ENCODE results near the gene POLN. TPM values are rescaled to one million over a fixed set of nuclear protein-coding genes. Genes with fewer than 3 reads are reported as not detected.

Gene POLN
- total RNA-seq, 1 experiment from 2014 or later: 0.26 TPM

GRCh38 chr4:2256781-2257191 is 14.9 kb upstream of the POLN start:
- H3K79me2 ChIP-seq (ENCODE audit: low read length): peaks cover 10% of the 10 kb centered on the region; the same call in 1 of the 2 replicates
- H3K27ac ChIP-seq (ENCODE audit: low read length): no peak overlapping the region
- no peaks in the 10 kb centered on the region for H3K9me3 ChIP-seq (ENCODE audit: low read length)
- POLR2A ChIA-PET (ENCODE audit: unreplicated experiment): no interaction called here
- intact Hi-C loops (cut with micrococcal nuclease): no loop called here
- 0 out of 2 replicates have a peak, but pooled peaks cover 3% of the 10 kb centered on the region for H3K4me1 ChIP-seq (ENCODE audit: insufficient read depth, low read length)
- CTCF ChIA-PET: no interaction called here
- H2AFZ ChIP-seq (ENCODE audit: low read length): no peak overlapping the region
- ATAC-seq: no peak
- no TSS peak for BruUV-seq (replicated peaks)
- no peaks in the 10 kb centered on the region for H4K20me1 ChIP-seq (ENCODE audit: low read length)
- no peaks in the 10 kb centered on the region for H3K9me2 ChIP-seq (replicated peaks; ENCODE audit: low read length)
- H3K27me3 ChIP-seq (ENCODE audit: low read length): no peaks in the 10 kb centered on the region
- H3K4me2 ChIP-seq (ENCODE audit: low read length): no peak overlapping the region
- no peak overlapping the region for H3K4me3 ChIP-seq (ENCODE audit: low read length)
- no peak overlapping the region for H3K9ac ChIP-seq (ENCODE audit: low read length)
- DNase-seq: no peak
- no peaks in the 10 kb centered on the region for H3K36me3 ChIP-seq (ENCODE audit: low read depth, low read length)
- TF ChIP-seq CTCF (conservative IDR thresholded peaks at IDR 0.05; ENCODE audit: low read depth, low read length) (no peak), EZH2 (IDR thresholded peaks at IDR 0.05; ENCODE audit: low read length, unreplicated experiment) (no peak), EZH2phosphoT487 (IDR thresholded peaks at IDR 0.05; ENCODE audit: borderline replicate concordance, low read length) (no peak)
- no peaks in the 10 kb centered on the region for H3F3A ChIP-seq (ENCODE audit: low read length, unreplicated experiment)

DNA sequence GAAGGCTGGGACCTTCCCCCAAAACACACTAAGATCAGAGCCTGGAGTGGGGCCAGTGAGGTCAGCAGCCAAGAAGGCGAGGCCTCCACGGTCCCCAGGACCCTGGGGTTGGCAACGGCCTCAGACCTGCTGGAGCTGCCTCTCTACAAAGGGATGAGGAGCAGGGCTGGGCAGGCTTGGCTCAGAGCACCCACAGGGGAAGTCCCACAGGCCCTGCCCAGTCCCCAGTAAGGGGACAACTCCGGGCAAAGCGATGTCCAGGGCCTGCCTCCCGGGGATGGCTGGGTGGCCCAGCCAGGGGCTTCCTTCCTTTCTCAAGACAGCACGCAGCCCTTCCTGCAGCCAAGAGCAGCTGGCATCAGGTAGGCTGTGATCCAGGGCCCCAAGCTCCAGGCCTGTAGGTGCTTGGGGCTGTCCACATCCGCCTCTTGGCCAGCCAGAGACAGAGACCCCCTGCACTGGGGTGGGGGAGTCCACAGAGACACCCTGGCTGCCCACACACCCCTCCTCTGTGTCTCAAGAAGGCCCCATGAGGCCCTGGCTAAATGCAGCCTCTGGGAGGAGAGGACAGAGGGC is 14.3 kb upstream of the POLN start:
- BruUV-seq (replicated peaks): no TSS peak
- Histone ChIP-seq H3K27me3 (ENCODE audit: low read length) (no peaks in the 10 kb centered on the region), H3F3A (ENCODE audit: low read length, unreplicated experiment) (no peaks in the 10 kb centered on the region), H3K4me1 (ENCODE audit: insufficient read depth, low read length) (0 out of 2 replicates have a peak, but pooled peaks cover 3% of the 10 kb centered on the region), H3K79me2 (ENCODE audit: low read length) (peaks cover 10% of the 10 kb centered on the region; the same call in 1 of the 2 replicates), H3K4me2 (ENCODE audit: low read length) (no peak overlapping the region), H3K4me3 (ENCODE audit: low read length) (no peak overlapping the region), H4K20me1 (ENCODE audit: low read length) (no peaks in the 10 kb centered on the region), H2AFZ (ENCODE audit: low read length) (no peak overlapping the region), H3K9me3 (ENCODE audit: low read length) (no peaks in the 10 kb centered on the region), H3K9ac (ENCODE audit: low read length) (no peak overlapping the region), H3K27ac (ENCODE audit: low read length) (no peak overlapping the region), H3K36me3 (ENCODE audit: low read depth, low read length) (no peaks in the 10 kb centered on the region), H3K9me2 (replicated peaks; ENCODE audit: low read length) (no peaks in the 10 kb centered on the region)
- DNase-seq: no peak
- intact Hi-C loops (cut with micrococcal nuclease): no loop called here
- ChIA-PET CTCF (no interaction called here), POLR2A (ENCODE audit: unreplicated experiment) (no interaction called here)
- ATAC-seq: no peak
- TF ChIP-seq CTCF (conservative IDR thresholded peaks at IDR 0.05; ENCODE audit: low read depth, low read length): no peak
- TF ChIP-seq EZH2phosphoT487 (IDR thresholded peaks at IDR 0.05; ENCODE audit: borderline replicate concordance, low read length): no peak
- no peak for TF ChIP-seq EZH2 (IDR thresholded peaks at IDR 0.05; ENCODE audit: low read length, unreplicated experiment)

GRCh38 chr4:2255501-2256155 is 13.7 kb upstream of the POLN start:
- ATAC-seq (no peak), DNase-seq (no peak)
- Histone ChIP-seq H3K36me3 (ENCODE audit: low read depth, low read length) (no peaks in the 10 kb centered on the region), H3K9me2 (replicated peaks; ENCODE audit: low read length) (no peaks in the 10 kb centered on the region), H4K20me1 (ENCODE audit: low read length) (no peaks in the 10 kb centered on the region), H3F3A (ENCODE audit: low read length, unreplicated experiment) (no peaks in the 10 kb centered on the region), H3K79me2 (ENCODE audit: low read length) (peaks cover 5% of the 10 kb centered on the region; the same call in 1 of the 2 replicates), H3K27ac (ENCODE audit: low read length) (no peak overlapping the region), H3K4me1 (ENCODE audit: insufficient read depth, low read length) (0 out of 2 replicates have a peak, but pooled peaks cover 2% of the 10 kb centered on the region), H3K4me3 (ENCODE audit: low read length) (no peak overlapping the region), H3K27me3 (ENCODE audit: low read length) (no peaks in the 10 kb centered on the region), H3K4me2 (ENCODE audit: low read length) (no peak overlapping the region), H2AFZ (ENCODE audit: low read length) (no peak overlapping the region), H3K9me3 (ENCODE audit: low read length) (no peaks in the 10 kb centered on the region), H3K9ac (ENCODE audit: low read length) (no peak overlapping the region)
- no TSS peak for BruUV-seq (replicated peaks)
- ChIA-PET CTCF (no interaction called here), POLR2A (ENCODE audit: unreplicated experiment) (no interaction called here)
- TF ChIP-seq CTCF (conservative IDR thresholded peaks at IDR 0.05; ENCODE audit: low read depth, low read length) (no peak), EZH2phosphoT487 (IDR thresholded peaks at IDR 0.05; ENCODE audit: borderline replicate concordance, low read length) (no peak), EZH2 (IDR thresholded peaks at IDR 0.05; ENCODE audit: low read length, unreplicated experiment) (no peak)
- intact Hi-C loops (cut with micrococcal nuclease): no loop called here

Data from PC-3 (cell line).